GM19397 (cell line): ENCODE results near the gene TIGD7.

Experiments
- ATAC-seq: cut with Tn5 transposase; IDR thresholded peaks from one replicate; pipeline ENCODE4 v1.9.1; 2021; ENCODE audit warnings: mild to moderate bottlenecking, moderate library complexity; ENCODE audit not compliant: unreplicated experiment

TIGD7 gene

GRCh38 chr16:3305109-3306068, at the start of gene TIGD7, which contains the start of gene ZNF75A:
TIGD7 (minus strand) TSS chr16:3305430; CDS start chr16:3300614, 4,816 bp downstream.
ZNF75A (plus strand) TSS chr16:3305497; CDS start chr16:3308429, 2,932 bp downstream.
- ATAC-seq, result peak; percentile 94

- no peak for ATAC-seq
These were observed 43.9 kb upstream of the TIGD7 start for GRCh38 chr16:3349175-3349574.

GRCh38 chr16:3348547-3349167, 43.4 kb upstream of the TIGD7 start:
- no peak for ATAC-seq

GRCh38 chr16:3347586-3347985, 42.4 kb upstream of the TIGD7 start:
- ATAC-seq, result no peak

- no peak for ATAC-seq
These were observed 40.8 kb upstream of the TIGD7 start for GRCh38 chr16:3346041-3346440.

- no peak for ATAC-seq
These were observed 23.4 kb upstream of the TIGD7 start for GRCh38 chr16:3328643-3329042.

GRCh38 chr16:3328104-3328503, 22.9 kb upstream of the TIGD7 start:
- no peak for ATAC-seq

GRCh38 chr16:3327514-3327913, 22.3 kb upstream of the TIGD7 start:
- ATAC-seq, result no peak

GRCh38 chr16:3321816-3322215, 16.6 kb upstream of the TIGD7 start:
- ATAC-seq, result no peak

GRCh38 chr16:3317315-3317999, 12.2 kb upstream of the TIGD7 start:
- ATAC-seq, result no peak

- no peak for ATAC-seq
These were observed 6.3 kb upstream of the TIGD7 start for GRCh38 chr16:3311496-3311895.

GRCh38 chr16:3306078-3306477, 848 bp upstream of the TIGD7 start:
- no peak for ATAC-seq

GRCh38 chr16:3304370-3304769, 860 bp downstream of the TIGD7 start:
- ATAC-seq, result no peak

- ATAC-seq, result no peak
These were observed 9.4 kb downstream of the TIGD7 start for GRCh38 chr16:3295783-3296182.

- ATAC-seq, result no peak
These were observed 10.0 kb downstream of the TIGD7 start for GRCh38 chr16:3295209-3295608.

- no peak for ATAC-seq
These were observed 12.6 kb downstream of the TIGD7 start for GRCh38 chr16:3292604-3293003.

- ATAC-seq, result no peak
These were observed 15.1 kb downstream of the TIGD7 start for GRCh38 chr16:3289998-3290673.

- no peak for ATAC-seq
These were observed 20.1 kb downstream of the TIGD7 start for GRCh38 chr16:3285131-3285530.

- no peak for ATAC-seq
These were observed 21.4 kb downstream of the TIGD7 start for GRCh38 chr16:3283543-3284447.
